Suprapubic skin (tissue), 4 donors: ENCODE data around the gene CDC42EP1.

Source experiments
- EP300 ChIP-seq: sonication (generic); formaldehyde crosslinking; IDR thresholded peaks from one replicate; pipeline ENCODE4 v1.6.1; 2017; ENCODE audit warnings: antibody characterized with exemption
- POLR2A ChIP-seq, 2 donors: fragments of 450-650 bp; IDR thresholded peaks; one replicate each; pipeline ENCODE4 v1.6.1; 2017; ENCODE audit warnings: antibody characterized with exemption in 2 of 2, mild to moderate bottlenecking in 2 of 2, moderate library complexity in 2 of 2
- POLR2AphosphoS5 ChIP-seq, 3 donors: sonication (generic); formaldehyde crosslinking; IDR thresholded peaks; one replicate each; pipeline ENCODE4 v1.6.1; 2017; ENCODE audit warnings: antibody characterized with exemption in 3 of 3
- TF ChIP-seq, protein P1 (sequence below), 2 donors: fragments of 200-600 bp in 1 of 2; fragments of 450-650 bp in 1 of 2; sonication (generic) in 1 of 2; IDR thresholded peaks; one replicate each; pipeline ENCODE4 v1.5.1; 2016 to 2019; ENCODE audit warnings: antibody characterized with exemption in 2 of 2, mild to moderate bottlenecking in 1 of 2, moderate library complexity in 1 of 2

DNA sequence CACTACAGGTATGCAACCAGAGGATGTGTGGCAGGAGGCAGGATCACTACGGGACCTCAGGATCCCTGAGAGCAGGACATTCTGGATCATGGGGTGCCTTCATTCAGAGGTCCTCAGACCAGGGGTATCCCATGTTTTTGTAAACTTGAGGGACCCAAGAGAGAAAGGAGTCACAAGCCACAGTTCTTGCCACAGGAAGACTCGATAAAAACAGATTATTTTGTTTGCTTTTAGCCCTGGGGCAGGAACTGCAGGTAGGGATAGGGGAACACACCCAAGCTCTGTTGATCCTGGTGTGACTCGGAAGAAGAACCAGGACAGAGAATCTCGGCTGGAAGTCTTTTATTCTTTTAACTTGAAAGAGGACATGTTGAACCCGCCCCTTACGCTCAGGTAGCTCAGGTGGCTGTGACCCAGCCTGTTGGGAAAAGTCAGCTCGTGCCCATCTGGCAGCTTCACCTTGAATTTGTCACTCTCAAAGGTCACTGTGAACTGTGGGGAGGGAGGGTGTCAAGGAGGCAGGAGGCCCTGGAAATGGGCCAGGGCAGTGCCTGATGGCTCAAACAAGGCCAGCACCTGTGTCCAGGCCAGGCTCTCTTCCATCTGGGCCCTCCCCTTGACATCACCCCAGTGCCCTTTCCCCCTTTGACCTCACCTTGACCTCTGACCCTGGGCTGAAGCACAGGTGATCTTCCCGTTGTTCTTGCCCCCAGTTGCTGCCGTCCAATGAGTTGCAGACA lies 9.8 kb downstream of the CDC42EP1 start:
- TF ChIP-seq, protein P1, sequence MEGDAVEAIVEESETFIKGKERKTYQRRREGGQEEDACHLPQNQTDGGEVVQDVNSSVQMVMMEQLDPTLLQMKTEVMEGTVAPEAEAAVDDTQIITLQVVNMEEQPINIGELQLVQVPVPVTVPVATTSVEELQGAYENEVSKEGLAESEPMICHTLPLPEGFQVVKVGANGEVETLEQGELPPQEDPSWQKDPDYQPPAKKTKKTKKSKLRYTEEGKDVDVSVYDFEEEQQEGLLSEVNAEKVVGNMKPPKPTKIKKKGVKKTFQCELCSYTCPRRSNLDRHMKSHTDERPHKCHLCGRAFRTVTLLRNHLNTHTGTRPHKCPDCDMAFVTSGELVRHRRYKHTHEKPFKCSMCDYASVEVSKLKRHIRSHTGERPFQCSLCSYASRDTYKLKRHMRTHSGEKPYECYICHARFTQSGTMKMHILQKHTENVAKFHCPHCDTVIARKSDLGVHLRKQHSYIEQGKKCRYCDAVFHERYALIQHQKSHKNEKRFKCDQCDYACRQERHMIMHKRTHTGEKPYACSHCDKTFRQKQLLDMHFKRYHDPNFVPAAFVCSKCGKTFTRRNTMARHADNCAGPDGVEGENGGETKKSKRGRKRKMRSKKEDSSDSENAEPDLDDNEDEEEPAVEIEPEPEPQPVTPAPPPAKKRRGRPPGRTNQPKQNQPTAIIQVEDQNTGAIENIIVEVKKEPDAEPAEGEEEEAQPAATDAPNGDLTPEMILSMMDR (IDR thresholded peaks at IDR 0.05) = no peak
- TF ChIP-seq POLR2AphosphoS5 (IDR thresholded peaks at IDR 0.05) (no peak), POLR2A (IDR thresholded peaks at IDR 0.05) (no peak), EP300 (no peak)
